Effector memory CD8-positive, alpha-beta T cell (primary cell): Measurements from ENCODE around the gene UBE2L3.
A peak's percentile ranks its signal among the peaks of the same experiment; 100 is the strongest.
"Not testable (repeated sequence)": the region's sequence is repeated elsewhere in the genome, so short reads cannot be mapped to it uniquely, and the experiment has no call there.

Experiments
- ATAC-seq: fragments of 150-1000 bp; cut with Tn5 transposase; replicated peaks from 2 replicates; pipeline ENCODE4 v1.10.0; 2021; ENCODE audit warnings: mild to moderate bottlenecking, moderate library complexity
- DNase-seq, 3 experiments: peaks; one replicate each; pipeline ENCODE4 v3.0.0; 2021
- H3K27ac Mint-ChIP-seq, 2 donors: one replicate each; pipeline ENCODE4 v1.8.0; 2022; ENCODE audit warnings: mild to moderate bottlenecking in 2 of 2, mixed read lengths in 2 of 2, moderate library complexity in 2 of 2
- H3K27me3 Mint-ChIP-seq, 2 donors: one replicate each; pipeline ENCODE4 v1.8.0; 2022; ENCODE audit warnings: mixed read lengths in 2 of 2
- H3K36me3 Mint-ChIP-seq: one replicate; pipeline ENCODE4 v1.8.0; 2022; ENCODE audit warnings: mild to moderate bottlenecking, moderate library complexity, mixed read lengths; ENCODE audit not compliant: insufficient read depth
- H3K4me1 Mint-ChIP-seq, 2 donors: one replicate each; pipeline ENCODE4 v1.8.0; 2022; ENCODE audit warnings: low read depth in 2 of 2, mixed read lengths in 2 of 2
- H3K4me3 Mint-ChIP-seq, 2 donors: one replicate each; pipeline ENCODE4 v1.8.0; 2022; ENCODE audit warnings: mild to moderate bottlenecking in 2 of 2, mixed read lengths in 2 of 2, moderate library complexity in 2 of 2
- H3K9me3 Mint-ChIP-seq, 2 donors: one replicate each; pipeline ENCODE4 v1.8.0; 2022; ENCODE audit warnings: mixed read lengths in 2 of 2

The UBE2L3 gene

DNA sequence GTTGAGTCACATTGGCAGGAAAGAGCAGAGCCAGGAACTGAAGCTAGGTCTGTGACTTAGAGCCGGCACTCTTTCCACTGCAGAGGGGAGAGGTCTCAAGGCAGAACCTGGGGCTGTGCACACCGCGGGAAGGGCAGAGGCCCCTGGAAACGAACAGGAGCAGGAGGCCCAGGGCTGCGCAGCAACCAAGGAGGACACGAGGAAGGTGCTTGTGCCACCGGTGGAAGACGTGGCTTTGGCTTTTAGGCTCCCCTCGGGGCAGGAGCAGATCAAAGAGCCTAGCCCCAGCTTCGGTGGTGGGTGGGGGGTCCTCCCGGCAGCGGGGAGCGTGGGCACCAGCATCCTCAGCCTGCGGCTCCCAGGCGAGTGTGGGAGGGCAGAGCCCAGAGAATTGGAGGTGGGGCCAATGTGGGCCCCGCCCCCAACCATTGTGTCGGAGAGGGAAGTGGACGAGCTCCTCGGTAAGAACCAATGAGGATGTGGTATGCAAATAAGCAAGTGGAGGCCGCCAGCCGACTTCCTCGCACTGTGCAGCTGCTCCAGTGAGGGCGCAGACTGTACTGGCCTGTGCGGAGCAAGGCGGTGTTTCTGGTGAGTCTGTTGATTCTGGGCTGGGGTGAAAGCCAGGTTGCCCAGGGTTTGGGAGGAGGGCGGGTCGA, 64.9 kb downstream of the UBE2L3 start, which contains the start of gene CCDC116:
TSS of gene CCDC116 (plus strand) at position 524 of the 659 bp plus-strand sequence. CDS start 422 bp downstream, outside the sequence.
- peak; percentile 60 to 67 (median 65) for DNase-seq
- peaks cover 24% of the 10 kb centered on the region for H3K36me3 Mint-ChIP-seq
- peak; percentile 42 for ATAC-seq
- H3K4me3 Mint-ChIP-seq = peak within 1 kb of the TSS in 1 of 2 donors; percentile 21
- no peak within 1 kb of the TSS for H3K27ac Mint-ChIP-seq
- H3K27me3 Mint-ChIP-seq = no peaks in the 10 kb centered on the region
- H3K9me3 Mint-ChIP-seq = no peaks in the 10 kb centered on the region
- peaks cover 16 to 21% of the 10 kb centered on the region in 2 donors for H3K4me1 Mint-ChIP-seq

GRCh38 chr22:21632931-21633330, 65.4 kb downstream of the UBE2L3 start:
- no peak overlapping the region for H3K27ac Mint-ChIP-seq
- peaks cover 12 to 17% of the 10 kb centered on the region in 2 donors for H3K4me1 Mint-ChIP-seq
- DNase-seq (no peak), ATAC-seq (no peak)
- H3K27me3 Mint-ChIP-seq = no peaks in the 10 kb centered on the region
- no peak overlapping the region for H3K4me3 Mint-ChIP-seq
- peaks cover 18% of the 10 kb centered on the region for H3K36me3 Mint-ChIP-seq
- H3K9me3 Mint-ChIP-seq = no peaks in the 10 kb centered on the region

GRCh38 chr22:21633481-21633880, 66.0 kb downstream of the UBE2L3 start:
- H3K36me3 Mint-ChIP-seq = peaks cover 13% of the 10 kb centered on the region
- ATAC-seq (no peak), DNase-seq (no peak)
- H3K4me3 Mint-ChIP-seq = no peak overlapping the region
- no peaks in the 10 kb centered on the region for H3K9me3 Mint-ChIP-seq
- H3K4me1 Mint-ChIP-seq = peaks cover 7 to 13% of the 10 kb centered on the region in 2 donors
- H3K27me3 Mint-ChIP-seq = no peaks in the 10 kb centered on the region
- H3K27ac Mint-ChIP-seq = no peak overlapping the region

- no peak for ATAC-seq
Observed at GRCh38 chr22:21634081-21634480, 66.6 kb downstream of the UBE2L3 start.

DNA sequence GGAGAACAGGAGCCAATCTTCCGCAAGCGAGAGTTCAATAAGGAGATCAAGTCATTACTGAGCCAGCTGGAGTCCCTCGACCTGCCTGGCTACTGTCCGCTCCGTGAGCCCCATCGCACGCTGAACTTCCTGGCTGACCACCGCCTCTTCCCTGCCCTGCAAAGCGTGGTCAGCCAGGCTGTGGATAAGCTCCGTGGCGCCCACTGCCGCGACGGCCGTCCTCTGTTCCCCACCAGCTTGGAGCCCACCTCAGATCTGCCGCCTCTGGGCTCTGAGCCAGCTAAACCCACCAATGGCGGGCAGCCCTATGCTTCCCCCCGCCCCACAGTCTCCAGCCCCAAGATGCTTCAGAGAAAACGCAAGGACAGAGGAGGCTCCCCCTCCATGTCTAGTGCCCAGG, 67.3 kb downstream of the UBE2L3 start:
- ATAC-seq = no peak
- H3K4me3 Mint-ChIP-seq = no peak overlapping the region
- H3K27ac Mint-ChIP-seq = no peak overlapping the region

More at GRCh38 chr22:21634081-21634480, 66.6 kb downstream of the UBE2L3 start:
- no peak for DNase-seq
- Mint-ChIP-seq H3K27me3 (no peaks in the 10 kb centered on the region), H3K36me3 (peaks cover 9% of the 10 kb centered on the region), H3K4me1 (peaks cover 7 to 12% of the 10 kb centered on the region in 2 donors), H3K27ac (no peak overlapping the region), H3K4me3 (no peak overlapping the region), H3K9me3 (no peaks in the 10 kb centered on the region)

GRCh38 chr22:21635771-21636510, 68.4 kb downstream of the UBE2L3 start:
- Mint-ChIP-seq H3K9me3 (no peaks in the 10 kb centered on the region), H3K27ac (no peak overlapping the region), H3K36me3 (no peaks in the 10 kb centered on the region), H3K4me1 (peaks cover 7 to 9% of the 10 kb centered on the region in 2 donors), H3K4me3 (no peak overlapping the region), H3K27me3 (no peaks in the 10 kb centered on the region)
- DNase-seq = no peak
- no peak for ATAC-seq

More for the DNA sequence above, 67.3 kb downstream of the UBE2L3 start:
- Mint-ChIP-seq H3K27me3 (no peaks in the 10 kb centered on the region), H3K36me3 (peaks cover 2% of the 10 kb centered on the region), H3K4me1 (peaks cover 7 to 9% of the 10 kb centered on the region in 2 donors), H3K9me3 (no peaks in the 10 kb centered on the region)
- no peak for DNase-seq

DNA sequence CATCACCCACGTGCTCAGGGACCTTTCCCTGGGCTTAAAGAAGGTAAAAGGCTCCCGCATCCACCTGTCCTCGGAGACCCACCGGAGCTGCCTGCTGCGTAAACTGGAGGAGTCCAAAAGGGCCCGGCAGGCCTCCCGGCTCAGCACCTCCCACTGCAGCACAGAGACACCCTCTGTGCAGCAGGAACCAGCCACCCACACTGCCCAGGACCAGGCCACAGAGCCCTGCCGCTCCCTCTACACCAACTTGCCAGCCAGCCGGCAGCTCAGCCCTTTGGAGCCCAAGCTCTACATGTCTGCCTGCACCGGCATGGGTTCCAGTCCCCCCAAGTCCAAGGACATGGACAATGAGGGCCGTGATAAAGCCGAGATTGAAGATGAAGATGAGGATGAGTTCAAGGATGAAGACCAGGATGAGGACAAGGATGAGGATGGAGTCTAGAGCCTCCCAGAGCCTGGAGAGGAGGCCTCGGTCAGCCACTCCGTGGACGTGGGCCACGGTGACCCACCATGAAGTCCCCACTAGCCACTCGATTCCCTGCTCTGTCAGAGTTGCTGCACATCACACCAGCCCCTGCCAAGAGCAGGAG, 69.2 kb downstream of the UBE2L3 start:
- Mint-ChIP-seq H3K36me3 (no peaks in the 10 kb centered on the region), H3K27me3 (no peaks in the 10 kb centered on the region), H3K4me1 (peaks cover 8 to 10% of the 10 kb centered on the region in 2 donors), H3K27ac (no peak overlapping the region), H3K9me3 (no peaks in the 10 kb centered on the region), H3K4me3 (no peak overlapping the region)
- DNase-seq (no peak), ATAC-seq (no peak)

- H3K36me3 Mint-ChIP-seq, DNase-seq, H3K27ac Mint-ChIP-seq, H3K4me3 Mint-ChIP-seq, H3K9me3 Mint-ChIP-seq, H3K27me3 Mint-ChIP-seq, ATAC-seq: not testable (repeated sequence)
- peaks cover 9 to 11% of the 10 kb centered on the region in 2 donors for H3K4me1 Mint-ChIP-seq
Observed at GRCh38 chr22:21637450-21637849, 69.9 kb downstream of the UBE2L3 start.

GRCh38 chr22:21639359-21639758, 71.8 kb downstream of the UBE2L3 start:
- Mint-ChIP-seq H3K27me3 (no peaks in the 10 kb centered on the region), H3K4me1 (peaks cover 16 to 18% of the 10 kb centered on the region in 2 donors), H3K9me3 (no peaks in the 10 kb centered on the region), H3K27ac (no peak overlapping the region), H3K36me3 (peaks cover 20% of the 10 kb centered on the region), H3K4me3 (no peak overlapping the region)
- no peak for ATAC-seq
- DNase-seq = no peak

DNA sequence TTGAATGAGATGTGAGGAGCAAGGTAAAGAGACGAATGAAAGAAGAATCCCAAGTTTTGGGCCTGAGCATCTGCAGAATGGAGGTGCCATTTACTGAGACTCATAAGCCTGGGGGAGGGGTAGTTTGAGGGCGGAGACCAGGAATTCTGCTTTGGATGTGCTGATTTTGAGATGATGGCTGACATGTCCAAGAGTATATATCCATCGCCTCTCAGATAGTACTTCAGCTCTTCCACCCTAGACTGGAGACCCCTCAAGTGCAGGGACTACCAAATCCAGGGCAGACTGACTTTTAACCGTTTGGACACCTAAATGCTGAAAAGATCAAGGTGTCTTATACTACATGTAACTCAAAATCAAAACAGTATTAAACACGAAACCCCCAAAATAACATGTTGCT, 73.3 kb downstream of the UBE2L3 start:
- Mint-ChIP-seq H3K9me3 (no peaks in the 10 kb centered on the region), H3K27ac (no peak overlapping the region), H3K4me3 (no peak overlapping the region), H3K27me3 (no peaks in the 10 kb centered on the region), H3K36me3 (peaks cover 28% of the 10 kb centered on the region), H3K4me1 (peaks cover 16 to 18% of the 10 kb centered on the region in 2 donors)
- no peak for ATAC-seq
- no peak for DNase-seq

GRCh38 chr22:21641417-21641788, 73.9 kb downstream of the UBE2L3 start:
- Mint-ChIP-seq H3K27me3 (no peaks in the 10 kb centered on the region), H3K4me1 (peaks cover 19 to 21% of the 10 kb centered on the region in 2 donors), H3K36me3 (peaks cover 34% of the 10 kb centered on the region), H3K27ac (peak overlapping the region; percentile 75 to 89), H3K4me3 (peak overlapping the region; percentile 72), H3K9me3 (no peaks in the 10 kb centered on the region)
- ATAC-seq (no peak), DNase-seq (no peak)

- peak within 1 kb of the TSS; percentile 75 to 89 for H3K27ac Mint-ChIP-seq
- ATAC-seq (peak; percentile 95), DNase-seq (peak; percentile 97 to 98 (median 98))
- peak within 1 kb of the TSS; percentile 72 for H3K4me3 Mint-ChIP-seq
- no peaks in the 10 kb centered on the region for H3K9me3 Mint-ChIP-seq
- H3K27me3 Mint-ChIP-seq = no peaks in the 10 kb centered on the region
- peaks cover 39% of the 10 kb centered on the region for H3K36me3 Mint-ChIP-seq
- peaks cover 20 to 26% of the 10 kb centered on the region in 2 donors for H3K4me1 Mint-ChIP-seq
Observed at GRCh38 chr22:21641789-21642583, 74.5 kb downstream of the UBE2L3 start, which contains the start of gene SDF2L1. SDF2L1 (plus strand) TSS chr22:21642302; CDS start chr22:21642337, 35 bp downstream.
